Measurements from ENCODE around the gene GSE1.

DNA sequence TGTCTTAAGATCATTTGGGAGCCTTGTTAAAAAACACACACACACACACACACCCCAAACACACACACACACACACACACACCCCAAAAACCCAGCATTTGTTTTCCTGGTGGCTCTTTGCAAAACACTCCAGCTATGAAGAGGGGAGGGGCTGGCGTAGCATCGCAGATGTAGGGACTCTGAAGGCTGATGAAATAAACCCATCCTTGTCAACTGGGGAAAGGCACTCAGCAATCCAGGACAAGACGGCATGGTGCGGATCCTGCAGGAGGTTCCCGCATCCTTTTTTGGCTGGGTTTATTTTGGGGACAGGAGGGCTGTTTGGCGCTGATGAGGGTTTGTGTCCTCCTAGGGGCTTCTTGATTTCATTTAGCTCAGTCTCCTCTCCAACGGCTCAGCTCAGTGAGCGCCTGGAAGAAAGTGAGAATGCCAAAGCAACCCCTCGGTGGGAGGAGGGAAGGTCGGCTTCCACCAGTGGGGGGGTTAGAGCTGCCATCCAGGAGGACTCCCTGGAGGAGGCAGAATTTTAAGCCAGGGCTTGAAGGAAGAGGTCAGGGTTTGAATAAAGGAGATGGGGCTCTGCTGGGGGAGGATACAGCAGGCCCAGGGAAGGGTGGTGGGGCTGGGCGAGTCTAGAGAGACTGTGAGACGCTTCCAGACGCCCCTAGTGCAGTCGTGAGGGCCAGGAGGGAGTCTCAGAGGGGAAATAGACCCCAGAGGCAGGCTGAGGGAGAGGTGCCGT lies 12.4 kb upstream of the GSE1 start:
- TF ChIP-seq, protein P1, sequence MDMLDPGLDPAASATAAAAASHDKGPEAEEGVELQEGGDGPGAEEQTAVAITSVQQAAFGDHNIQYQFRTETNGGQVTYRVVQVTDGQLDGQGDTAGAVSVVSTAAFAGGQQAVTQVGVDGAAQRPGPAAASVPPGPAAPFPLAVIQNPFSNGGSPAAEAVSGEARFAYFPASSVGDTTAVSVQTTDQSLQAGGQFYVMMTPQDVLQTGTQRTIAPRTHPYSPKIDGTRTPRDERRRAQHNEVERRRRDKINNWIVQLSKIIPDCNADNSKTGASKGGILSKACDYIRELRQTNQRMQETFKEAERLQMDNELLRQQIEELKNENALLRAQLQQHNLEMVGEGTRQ (CRISPR knock-in tag; IDR thresholded peaks at IDR 0.05) = no peak
- TF ChIP-seq, protein P2, sequence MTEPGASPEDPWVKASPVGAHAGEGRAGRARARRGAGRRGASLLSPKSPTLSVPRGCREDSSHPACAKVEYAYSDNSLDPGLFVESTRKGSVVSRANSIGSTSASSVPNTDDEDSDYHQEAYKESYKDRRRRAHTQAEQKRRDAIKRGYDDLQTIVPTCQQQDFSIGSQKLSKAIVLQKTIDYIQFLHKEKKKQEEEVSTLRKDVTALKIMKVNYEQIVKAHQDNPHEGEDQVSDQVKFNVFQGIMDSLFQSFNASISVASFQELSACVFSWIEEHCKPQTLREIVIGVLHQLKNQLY (CRISPR knock-in tag; IDR thresholded peaks at IDR 0.05) = no peak
- TF ChIP-seq SMAD3 (CRISPR knock-in tag; IDR thresholded peaks at IDR 0.05; ENCODE audit: borderline replicate concordance) = no peak
